ENCODE measurements around the gene NSD1.
"Not testable (repeated sequence)": the region's sequence is repeated elsewhere in the genome, so short reads cannot be mapped to it uniquely, and the experiment has no call there.

NSD1 gene

DNA sequence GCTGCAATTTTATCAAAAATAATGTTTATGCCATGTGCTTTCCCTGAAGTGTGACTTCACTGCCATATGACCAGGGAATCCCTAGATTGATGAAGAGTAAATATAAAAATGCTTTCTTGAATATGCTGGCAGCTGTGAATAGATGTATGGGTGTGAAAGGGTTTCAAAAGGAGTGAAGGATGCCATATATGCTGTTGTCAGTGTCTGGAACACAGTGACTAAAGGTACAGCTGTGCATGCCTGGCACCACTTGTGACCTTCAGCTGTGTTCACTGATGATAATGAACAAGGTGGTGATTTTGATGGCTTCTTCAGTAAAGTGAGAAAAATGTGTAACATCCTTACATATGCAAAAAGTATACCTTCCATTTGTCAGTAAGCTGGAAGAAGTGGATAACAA, 100.2 kb downstream of the NSD1 start:
- Mint-ChIP-seq H3K4me1 (ENCODE audit: low read depth) (peaks cover 14% of the 10 kb centered on the region), H3K4me3 (no peak overlapping the region)

DNA sequence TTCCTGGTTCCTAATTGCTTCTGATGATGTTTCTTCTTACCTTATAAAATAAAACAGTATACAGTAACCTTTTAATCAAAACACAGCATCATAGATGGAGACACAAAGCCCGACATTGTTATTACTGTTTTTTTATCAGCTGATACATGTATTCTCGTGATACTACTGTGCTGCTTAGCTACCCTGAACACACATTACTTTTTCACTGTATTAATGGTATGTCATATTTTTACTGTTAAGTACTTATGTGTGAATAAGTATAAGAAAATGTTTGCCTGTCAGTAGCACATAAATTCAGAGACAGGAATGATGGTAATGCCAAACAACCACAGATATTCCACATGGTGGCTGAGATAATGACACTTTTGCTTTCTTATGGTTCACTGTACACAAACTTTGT, 101.3 kb downstream of the NSD1 start:
- Mint-ChIP-seq H3K36me3 (ENCODE audit: low read depth) (peaks cover 33% of the 10 kb centered on the region), H3K27ac (no peak overlapping the region), H3K4me3 (no peak overlapping the region), H3K27me3 (ENCODE audit: low read depth) (no peaks in the 10 kb centered on the region), H3K4me1 (ENCODE audit: low read depth) (peaks cover 14% of the 10 kb centered on the region), H3K9me3 (no peaks in the 10 kb centered on the region)

More for the DNA sequence above, 100.2 kb downstream of the NSD1 start:
- Mint-ChIP-seq H3K27ac (no peak overlapping the region), H3K9me3 (no peaks in the 10 kb centered on the region), H3K36me3 (ENCODE audit: low read depth) (peaks cover 34% of the 10 kb centered on the region), H3K27me3 (ENCODE audit: low read depth) (no peaks in the 10 kb centered on the region)

DNA sequence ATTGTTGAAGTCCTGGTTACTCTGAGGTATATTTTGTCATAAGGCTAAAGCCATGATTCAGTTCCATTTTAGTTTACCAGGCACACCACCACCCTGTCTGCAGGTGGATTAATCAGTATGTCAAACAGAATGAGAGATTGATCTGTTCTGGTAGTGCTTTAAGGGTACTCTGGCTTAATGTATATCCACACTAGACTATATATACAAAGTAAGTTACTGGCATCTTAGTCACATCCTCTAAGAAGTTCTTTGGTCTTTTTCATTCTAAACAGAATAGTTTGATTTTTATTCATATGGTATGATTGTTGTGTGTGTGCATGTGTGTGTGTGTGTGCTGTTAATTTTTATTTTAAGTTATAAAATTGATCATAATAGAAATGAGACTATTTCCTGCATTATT, 108.2 kb downstream of the NSD1 start:
- H3K27me3 Mint-ChIP-seq (ENCODE audit: low read depth), result no peaks in the 10 kb centered on the region
- no peak overlapping the region for H3K4me3 Mint-ChIP-seq
- no peaks in the 10 kb centered on the region for H3K4me1 Mint-ChIP-seq (ENCODE audit: low read depth)
- peaks cover 35% of the 10 kb centered on the region for H3K36me3 Mint-ChIP-seq (ENCODE audit: low read depth)
- no peak overlapping the region for H3K27ac Mint-ChIP-seq
- no peaks in the 10 kb centered on the region for H3K9me3 Mint-ChIP-seq

DNA sequence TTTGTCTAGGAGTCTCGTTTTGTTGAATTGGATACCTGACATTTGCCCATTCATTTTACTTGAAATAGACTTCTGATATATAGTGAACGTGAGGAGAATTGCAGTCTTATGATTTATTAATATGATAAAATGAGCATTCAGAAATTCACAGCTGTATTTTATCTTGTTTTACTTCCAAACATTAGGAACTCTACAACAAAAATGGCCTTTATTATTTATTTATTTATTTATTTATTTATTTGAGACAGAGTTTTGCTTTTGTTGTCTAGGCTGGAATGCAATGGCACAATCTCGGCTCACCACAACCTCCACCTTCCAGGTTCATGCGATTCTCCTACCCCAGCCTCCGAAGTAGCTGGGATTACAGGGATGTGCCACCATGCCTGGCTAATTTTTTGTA, 108.7 kb downstream of the NSD1 start:
- Mint-ChIP-seq H3K4me3 (no peak overlapping the region), H3K27me3 (ENCODE audit: low read depth) (no peaks in the 10 kb centered on the region), H3K36me3 (ENCODE audit: low read depth) (peaks cover 38% of the 10 kb centered on the region), H3K9me3 (no peaks in the 10 kb centered on the region), H3K4me1 (ENCODE audit: low read depth) (no peaks in the 10 kb centered on the region), H3K27ac (no peak overlapping the region)

DNA sequence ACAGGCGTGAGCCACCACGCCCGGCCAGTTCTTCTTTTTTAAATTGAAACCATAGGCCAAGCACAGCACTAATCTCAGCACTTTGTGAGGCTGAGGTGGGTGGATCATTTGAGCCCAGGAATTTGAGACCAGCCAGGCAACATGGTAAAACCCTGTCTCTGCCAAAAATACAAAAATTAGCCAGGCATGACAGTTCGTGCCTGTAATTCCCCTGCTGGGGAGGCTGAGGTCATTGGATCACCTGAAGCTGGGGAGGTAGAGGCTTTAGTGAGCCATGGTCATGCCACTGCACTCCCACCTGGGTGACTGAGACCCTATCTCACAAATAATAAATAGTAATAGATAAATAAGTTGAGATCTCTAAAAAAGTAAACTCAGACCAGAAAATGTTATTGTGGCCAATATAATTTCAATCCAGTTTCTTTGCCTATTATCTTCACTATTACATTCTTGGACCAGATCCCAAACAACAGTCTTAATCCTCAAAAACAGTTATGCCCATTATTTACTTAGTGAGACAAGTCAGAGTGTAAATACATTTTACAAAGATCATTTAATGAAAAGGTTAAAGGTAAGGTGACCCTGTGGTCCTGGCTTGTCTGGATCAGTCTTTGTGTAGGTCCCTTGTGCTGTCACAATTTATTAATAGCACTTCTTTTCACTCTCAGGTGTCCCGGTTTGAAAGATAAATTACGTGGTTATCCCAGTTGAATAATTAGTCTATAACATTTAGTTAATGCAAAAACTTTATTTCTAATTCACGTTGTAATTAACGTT, 116.4 kb downstream of the NSD1 start:
- Mint-ChIP-seq H3K4me3 (no peak overlapping the region), H3K4me1 (ENCODE audit: low read depth) (peaks cover 4% of the 10 kb centered on the region), H3K36me3 (ENCODE audit: low read depth) (peaks cover 39% of the 10 kb centered on the region), H3K9me3 (no peaks in the 10 kb centered on the region), H3K27ac (no peak overlapping the region), H3K27me3 (ENCODE audit: low read depth) (no peaks in the 10 kb centered on the region)

DNA sequence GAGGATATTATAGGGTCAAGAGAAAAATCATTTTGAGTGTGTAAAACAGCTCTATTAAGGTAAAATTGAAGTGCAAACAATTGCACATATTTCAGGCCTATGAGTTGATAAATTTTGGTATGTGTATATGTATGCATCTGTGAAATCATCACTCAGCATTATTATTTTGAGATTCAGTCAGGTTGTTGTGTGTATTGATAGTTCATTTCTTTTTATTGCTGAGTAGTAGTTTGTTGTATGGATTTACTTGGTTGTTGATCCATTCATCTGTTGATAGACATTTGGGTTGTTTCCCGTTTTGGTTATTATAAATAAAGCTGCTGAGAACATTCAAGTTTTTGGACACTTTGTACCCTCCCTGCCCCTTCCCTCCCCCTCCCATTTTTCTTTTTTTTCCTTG, 119.7 kb downstream of the NSD1 start:
- H3K4me1 Mint-ChIP-seq (ENCODE audit: low read depth), result peaks cover 15% of the 10 kb centered on the region
- H3K27ac Mint-ChIP-seq, result no peak overlapping the region
- H3K9me3 Mint-ChIP-seq, result no peaks in the 10 kb centered on the region
- peaks cover 39% of the 10 kb centered on the region for H3K36me3 Mint-ChIP-seq (ENCODE audit: low read depth)
- H3K4me3 Mint-ChIP-seq, result no peak overlapping the region
- no peaks in the 10 kb centered on the region for H3K27me3 Mint-ChIP-seq (ENCODE audit: low read depth)

DNA sequence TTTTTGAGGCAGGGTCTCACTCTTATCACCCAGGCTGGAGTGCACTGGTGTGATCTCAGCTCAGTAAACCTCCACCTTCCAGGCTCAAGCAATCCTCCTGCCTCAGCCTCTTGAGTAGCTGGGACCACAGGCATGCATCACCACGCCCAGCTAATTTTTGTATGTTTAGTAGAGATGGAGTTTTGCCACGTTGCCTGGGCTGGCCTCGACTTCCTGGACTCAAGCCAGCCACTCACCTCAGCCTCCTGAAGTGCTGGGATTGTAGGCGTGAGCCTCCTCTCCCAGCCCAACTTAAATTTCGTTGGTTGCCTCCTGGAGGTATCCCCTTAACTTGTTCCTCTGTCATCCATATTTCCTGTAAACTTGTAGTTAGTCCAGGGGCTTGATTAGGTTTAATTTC, 122.7 kb downstream of the NSD1 start:
- Mint-ChIP-seq H3K9me3 (no peaks in the 10 kb centered on the region), H3K36me3 (ENCODE audit: low read depth) (peaks cover 47% of the 10 kb centered on the region), H3K4me1 (ENCODE audit: low read depth) (peaks cover 18% of the 10 kb centered on the region), H3K4me3 (no peak overlapping the region), H3K27ac (no peak overlapping the region), H3K27me3 (ENCODE audit: low read depth) (no peaks in the 10 kb centered on the region)

DNA sequence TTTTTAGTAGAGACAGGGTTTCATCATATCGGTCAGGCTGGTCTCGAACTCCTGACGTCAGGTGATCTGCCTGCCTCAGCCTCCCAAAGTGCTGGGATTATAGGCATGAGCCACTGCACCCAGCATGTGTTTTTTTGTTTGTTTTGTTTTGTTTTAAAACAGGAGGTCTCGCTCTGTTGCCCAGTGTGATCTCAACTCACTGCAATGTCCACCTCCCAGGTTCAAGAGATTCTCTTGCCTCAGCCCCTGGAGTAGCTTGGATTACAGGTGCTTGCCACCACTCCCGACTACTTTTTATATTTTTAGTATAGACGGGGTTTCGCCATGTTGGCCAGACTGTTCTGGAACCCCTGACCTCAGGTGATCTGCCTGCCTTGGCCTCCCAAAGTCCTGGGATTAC, 125.1 kb downstream of the NSD1 start:
- H3K27me3 Mint-ChIP-seq (ENCODE audit: low read depth); H3K4me3 Mint-ChIP-seq; H3K9me3 Mint-ChIP-seq; H3K27ac Mint-ChIP-seq: not testable (repeated sequence)
- peaks cover 48% of the 10 kb centered on the region for H3K36me3 Mint-ChIP-seq (ENCODE audit: low read depth)
- peaks cover 16% of the 10 kb centered on the region for H3K4me1 Mint-ChIP-seq (ENCODE audit: low read depth)

DNA sequence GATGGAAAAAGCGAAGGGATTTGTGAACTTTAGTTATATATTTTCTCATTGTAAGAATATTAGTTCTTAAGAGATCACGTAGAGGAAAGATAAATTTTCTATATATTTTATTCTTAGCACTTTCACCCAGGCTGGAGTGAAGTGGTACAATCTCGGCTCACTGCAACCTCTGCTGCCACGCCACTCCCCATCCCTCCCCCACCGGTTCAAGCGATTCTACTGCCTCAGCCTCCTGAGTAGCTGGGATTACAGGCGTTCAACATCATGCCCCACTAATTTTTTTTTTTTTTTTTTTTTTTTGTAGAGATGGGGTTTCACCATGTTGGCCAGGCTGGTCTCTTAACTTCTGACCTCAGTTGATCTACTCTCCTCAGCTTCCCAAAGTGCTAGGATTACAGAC, 127.4 kb downstream of the NSD1 start:
- no peaks in the 10 kb centered on the region for H3K27me3 Mint-ChIP-seq (ENCODE audit: low read depth)
- H3K9me3 Mint-ChIP-seq, result no peaks in the 10 kb centered on the region
- H3K36me3 Mint-ChIP-seq (ENCODE audit: low read depth), result peaks cover 39% of the 10 kb centered on the region
- H3K4me3 Mint-ChIP-seq, result no peak overlapping the region
- no peak overlapping the region for H3K27ac Mint-ChIP-seq
- H3K4me1 Mint-ChIP-seq (ENCODE audit: low read depth), result peaks cover 6% of the 10 kb centered on the region

DNA sequence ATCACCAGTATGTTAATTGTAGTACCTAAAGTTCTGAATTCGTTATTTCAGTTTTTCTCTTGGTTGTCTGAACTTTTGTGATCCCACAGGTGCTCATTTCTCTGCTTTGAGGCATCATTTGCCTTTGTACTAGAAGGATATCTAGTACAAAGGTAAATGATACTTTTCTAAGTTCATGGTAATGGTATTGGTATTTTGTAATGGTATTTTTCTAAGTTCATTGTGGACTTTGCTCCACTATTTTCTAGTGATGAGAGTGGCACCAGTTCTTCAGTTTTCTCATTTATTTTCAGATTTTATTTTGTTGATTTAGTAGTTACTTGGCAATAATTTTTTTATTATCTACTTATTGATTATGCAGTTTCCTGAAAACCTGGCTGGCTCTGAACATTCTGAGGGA, 127.9 kb downstream of the NSD1 start:
- peaks cover 3% of the 10 kb centered on the region for H3K4me1 Mint-ChIP-seq (ENCODE audit: low read depth)
- H3K27me3 Mint-ChIP-seq (ENCODE audit: low read depth), result no peaks in the 10 kb centered on the region
- no peak overlapping the region for H3K27ac Mint-ChIP-seq
- H3K36me3 Mint-ChIP-seq (ENCODE audit: low read depth), result peaks cover 41% of the 10 kb centered on the region
- H3K4me3 Mint-ChIP-seq, result no peak overlapping the region
- H3K9me3 Mint-ChIP-seq, result no peaks in the 10 kb centered on the region

DNA sequence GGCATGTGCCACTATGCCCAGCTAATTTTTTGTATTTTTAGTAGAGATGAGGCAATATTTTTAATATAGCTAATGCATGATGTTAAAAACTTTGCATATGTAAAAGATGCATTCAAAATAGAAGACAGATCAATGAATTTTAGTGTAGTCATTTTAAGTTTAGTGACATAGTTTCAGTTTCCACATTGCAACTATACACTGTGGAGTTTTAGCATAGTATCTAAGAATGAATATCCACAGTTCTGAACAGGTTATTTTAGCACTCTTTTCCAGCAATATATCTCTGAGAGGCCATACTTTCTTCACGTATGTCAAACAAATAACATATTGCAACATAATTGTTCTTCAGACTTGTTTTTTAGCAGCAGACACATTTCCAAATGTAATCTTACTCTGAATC, 130.6 kb downstream of the NSD1 start:
- no peaks in the 10 kb centered on the region for H3K9me3 Mint-ChIP-seq
- no peaks in the 10 kb centered on the region for H3K27me3 Mint-ChIP-seq (ENCODE audit: low read depth)
- H3K36me3 Mint-ChIP-seq (ENCODE audit: low read depth), result peaks cover 42% of the 10 kb centered on the region
- H3K27ac Mint-ChIP-seq, result peak overlapping the region; percentile 9
- H3K4me3 Mint-ChIP-seq, result no peak overlapping the region
- peaks cover under 1% of the 10 kb centered on the region for H3K4me1 Mint-ChIP-seq (ENCODE audit: low read depth)

DNA sequence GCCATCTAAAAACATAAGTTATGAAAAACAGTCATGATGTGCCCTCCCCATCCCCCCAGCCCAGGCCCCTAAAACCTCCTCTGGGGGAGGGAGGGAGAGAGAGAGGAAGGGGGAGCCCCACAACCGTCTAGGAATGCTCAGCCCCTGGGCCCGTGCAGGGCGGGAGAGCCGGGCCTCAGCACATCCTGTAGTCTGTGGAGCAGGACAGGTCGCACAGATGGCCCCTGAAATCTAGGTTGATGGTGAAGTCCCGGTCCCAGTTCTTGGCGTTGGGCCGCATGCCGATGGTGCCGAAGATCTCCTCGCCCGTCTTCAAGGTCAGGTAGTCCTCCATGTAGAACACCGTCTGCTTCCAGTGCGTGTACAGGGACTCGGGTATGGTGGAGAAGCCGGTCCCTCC, 131.8 kb downstream of the NSD1 start:
- Mint-ChIP-seq H3K4me1 (ENCODE audit: low read depth) (no peaks in the 10 kb centered on the region), H3K27me3 (ENCODE audit: low read depth) (no peaks in the 10 kb centered on the region), H3K9me3 (no peaks in the 10 kb centered on the region), H3K4me3 (no peak overlapping the region), H3K27ac (no peak overlapping the region), H3K36me3 (ENCODE audit: low read depth) (peaks cover 42% of the 10 kb centered on the region)

DNA sequence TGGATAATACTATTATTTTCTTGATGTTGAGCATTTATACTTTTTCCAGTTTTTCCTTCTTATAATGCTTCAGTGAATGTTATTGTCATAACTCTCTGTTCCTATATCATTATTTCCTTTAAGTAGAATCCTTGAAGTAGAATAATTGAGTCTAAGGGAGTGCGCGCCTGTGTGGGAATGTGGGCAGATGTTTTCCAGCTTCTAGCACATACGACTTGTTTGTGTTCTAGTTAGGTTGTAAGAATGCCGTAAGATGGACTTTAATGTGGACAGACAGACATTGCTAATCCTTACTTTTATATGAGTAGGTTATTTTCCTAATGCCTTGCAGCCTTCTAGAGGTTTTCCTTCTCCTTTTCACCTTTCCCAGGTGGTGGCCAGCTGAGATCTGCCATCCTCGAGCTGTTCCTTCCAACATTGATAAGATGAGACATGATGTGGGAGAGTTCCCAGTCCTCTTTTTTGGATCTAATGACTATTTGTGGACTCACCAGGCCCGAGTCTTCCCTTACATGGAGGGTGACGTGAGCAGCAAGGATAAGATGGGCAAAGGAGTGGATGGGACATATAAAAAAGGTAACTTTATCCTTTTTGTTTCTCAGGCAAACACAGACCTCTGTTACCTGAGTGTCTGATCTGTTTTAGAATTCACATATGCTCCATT, 135.8 kb downstream of the NSD1 start:
- no peaks in the 10 kb centered on the region for H3K27me3 Mint-ChIP-seq (ENCODE audit: low read depth)
- no peaks in the 10 kb centered on the region for H3K9me3 Mint-ChIP-seq
- H3K4me3 Mint-ChIP-seq, result no peak overlapping the region
- H3K27ac Mint-ChIP-seq, result no peak overlapping the region
- no peaks in the 10 kb centered on the region for H3K4me1 Mint-ChIP-seq (ENCODE audit: low read depth)
- H3K36me3 Mint-ChIP-seq (ENCODE audit: low read depth), result peaks cover 43% of the 10 kb centered on the region

DNA sequence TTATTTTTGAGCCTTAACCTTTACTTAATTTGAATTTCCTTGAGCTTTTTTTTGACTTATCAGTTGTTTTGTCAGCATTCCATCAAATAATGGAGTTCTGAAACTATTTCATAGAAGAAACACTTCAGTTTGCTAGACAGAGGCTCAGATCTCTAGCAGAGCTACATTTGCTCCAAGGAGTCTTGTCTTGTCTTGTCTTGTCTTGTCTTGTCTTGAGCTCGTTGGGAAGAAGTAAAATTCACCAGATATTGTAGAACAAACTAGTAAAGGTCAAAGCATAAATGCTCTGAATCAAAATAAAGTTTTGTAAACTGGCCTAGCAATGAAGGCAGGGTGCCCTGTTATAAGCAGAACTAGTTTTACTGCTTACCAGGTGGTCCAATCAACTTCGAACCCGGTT, 136.4 kb downstream of the NSD1 start:
- H3K4me1 Mint-ChIP-seq (ENCODE audit: low read depth), result no peaks in the 10 kb centered on the region
- no peak overlapping the region for H3K27ac Mint-ChIP-seq
- H3K4me3 Mint-ChIP-seq, result no peak overlapping the region
- H3K36me3 Mint-ChIP-seq (ENCODE audit: low read depth), result peaks cover 44% of the 10 kb centered on the region
- H3K27me3 Mint-ChIP-seq (ENCODE audit: low read depth), result no peaks in the 10 kb centered on the region
- no peaks in the 10 kb centered on the region for H3K9me3 Mint-ChIP-seq

DNA sequence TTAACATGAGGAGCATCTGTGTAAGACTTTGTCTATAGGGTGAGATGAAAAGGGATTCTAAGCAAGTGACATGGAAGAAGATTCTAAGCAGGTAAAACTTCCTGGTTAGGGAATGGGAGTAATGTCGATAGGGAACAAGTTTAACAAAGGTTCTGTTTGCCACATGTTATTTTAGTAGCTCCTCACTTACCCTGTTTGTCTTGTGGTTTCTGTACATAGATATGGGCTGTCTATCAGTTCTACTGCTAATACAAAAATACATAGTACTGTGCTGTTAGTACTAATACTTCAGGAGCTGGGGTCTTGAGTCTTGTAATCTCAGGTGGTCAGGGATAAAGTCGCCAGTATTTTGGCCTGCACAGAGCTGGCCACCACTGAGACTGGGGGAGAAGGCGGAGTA, 137.1 kb downstream of the NSD1 start:
- H3K9me3 Mint-ChIP-seq, result no peaks in the 10 kb centered on the region
- H3K4me3 Mint-ChIP-seq, result no peak overlapping the region
- no peaks in the 10 kb centered on the region for H3K4me1 Mint-ChIP-seq (ENCODE audit: low read depth)
- H3K36me3 Mint-ChIP-seq (ENCODE audit: low read depth), result peaks cover 45% of the 10 kb centered on the region
- H3K27ac Mint-ChIP-seq, result no peak overlapping the region
- no peaks in the 10 kb centered on the region for H3K27me3 Mint-ChIP-seq (ENCODE audit: low read depth)

Measured in T-helper 1 cell treated with Interleukin-12 subunit alpha and Interleukin-12 subunit beta and Interleukin-4 antibody, amounts not matched to agents 30 μg/mL and 1 μg/mL, for 36 hours (primary cell).